Parathyroid adenoma (tissue), 2 donors: ENCODE results near the gene PGLYRP1.

ENCODE experiments used
- H2AFZ ChIP-seq: fragments of 300-600 bp; sonication (generic); one replicate; pipeline ENCODE4 v1.7.0; 2017; ENCODE audit warnings: antibody characterized with exemption, mild to moderate bottlenecking
- H3K27ac ChIP-seq: fragments of 300-600 bp; sonication (generic); one replicate; pipeline ENCODE4 v1.7.0; 2017
- H3K27me3 ChIP-seq: fragments of 300-600 bp; sonication (generic); one replicate; pipeline ENCODE4 v1.7.0; 2017; ENCODE audit warnings: low read length; ENCODE audit not compliant: control insufficient read depth, insufficient read depth
- H3K36me3 ChIP-seq: fragments of 300-600 bp; sonication (generic); one replicate; pipeline ENCODE4 v1.7.0; 2017; ENCODE audit warnings: low read length; ENCODE audit not compliant: control insufficient read depth, insufficient read depth
- H3K4me1 ChIP-seq: fragments of 300-600 bp; sonication (generic); one replicate; pipeline ENCODE4 v1.7.0; 2017; ENCODE audit warnings: control low read depth
- H3K4me2 ChIP-seq: fragments of 300-600 bp; sonication (generic); one replicate; pipeline ENCODE4 v1.7.0; 2017; ENCODE audit warnings: low read length
- H3K4me3 ChIP-seq: fragments of 300-600 bp; sonication (generic); one replicate; pipeline ENCODE4 v1.7.0; 2017; ENCODE audit warnings: low read depth, low read length
- H3K79me2 ChIP-seq: fragments of 300-600 bp; sonication (generic); one replicate; pipeline ENCODE4 v1.7.0; 2017; ENCODE audit warnings: control low read depth
- H3K9ac ChIP-seq: fragments of 300-600 bp; sonication (generic); one replicate; pipeline ENCODE4 v1.7.0; 2017; ENCODE audit warnings: mild to moderate bottlenecking
- H3K9me3 ChIP-seq: fragments of 300-600 bp; sonication (generic); one replicate; pipeline ENCODE4 v1.7.0; 2017; ENCODE audit warnings: low read length; ENCODE audit not compliant: control insufficient read depth
- TF ChIP-seq, protein P1 (sequence below): fragments of 300-600 bp; sonication (generic); IDR thresholded peaks from one replicate; pipeline ENCODE4 v1.7.0; 2017; ENCODE audit warnings: antibody characterized with exemption, mild to moderate bottlenecking
- donor health status: primary hyperparathyroidism.

Gene PGLYRP1

DNA sequence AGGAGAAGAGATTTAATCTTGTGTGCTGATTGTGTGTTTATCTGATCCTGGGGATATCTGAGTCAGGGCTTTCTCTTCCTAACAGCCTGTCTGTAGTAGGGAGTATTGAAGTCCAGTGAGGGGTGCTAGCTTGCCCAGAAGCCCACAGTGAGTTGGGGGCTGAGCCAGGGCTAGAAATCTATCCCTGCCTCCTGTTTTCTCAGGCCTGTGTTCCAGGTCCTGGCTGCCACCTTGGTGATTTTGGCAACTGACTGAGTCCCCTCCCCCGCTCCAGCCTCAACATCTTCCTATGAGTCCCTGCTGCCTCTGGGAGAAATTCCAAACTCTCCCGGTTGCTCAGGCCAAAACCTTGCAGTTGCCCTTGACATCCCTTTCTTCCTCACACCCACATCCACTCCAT is 41.5 kb downstream of the PGLYRP1 start:
- Histone ChIP-seq H2AFZ (no peak overlapping the region), H3K4me2 (no peak overlapping the region), H3K4me3 (no peak overlapping the region), H3K9ac (no peak overlapping the region), H3K27me3 (no peaks in the 10 kb centered on the region), H3K27ac (no peak overlapping the region), H3K4me1 (no peaks in the 10 kb centered on the region), H3K9me3 (no peaks in the 10 kb centered on the region), H3K79me2 (no peaks in the 10 kb centered on the region), H3K36me3 (no peaks in the 10 kb centered on the region)
- TF ChIP-seq, protein P1, sequence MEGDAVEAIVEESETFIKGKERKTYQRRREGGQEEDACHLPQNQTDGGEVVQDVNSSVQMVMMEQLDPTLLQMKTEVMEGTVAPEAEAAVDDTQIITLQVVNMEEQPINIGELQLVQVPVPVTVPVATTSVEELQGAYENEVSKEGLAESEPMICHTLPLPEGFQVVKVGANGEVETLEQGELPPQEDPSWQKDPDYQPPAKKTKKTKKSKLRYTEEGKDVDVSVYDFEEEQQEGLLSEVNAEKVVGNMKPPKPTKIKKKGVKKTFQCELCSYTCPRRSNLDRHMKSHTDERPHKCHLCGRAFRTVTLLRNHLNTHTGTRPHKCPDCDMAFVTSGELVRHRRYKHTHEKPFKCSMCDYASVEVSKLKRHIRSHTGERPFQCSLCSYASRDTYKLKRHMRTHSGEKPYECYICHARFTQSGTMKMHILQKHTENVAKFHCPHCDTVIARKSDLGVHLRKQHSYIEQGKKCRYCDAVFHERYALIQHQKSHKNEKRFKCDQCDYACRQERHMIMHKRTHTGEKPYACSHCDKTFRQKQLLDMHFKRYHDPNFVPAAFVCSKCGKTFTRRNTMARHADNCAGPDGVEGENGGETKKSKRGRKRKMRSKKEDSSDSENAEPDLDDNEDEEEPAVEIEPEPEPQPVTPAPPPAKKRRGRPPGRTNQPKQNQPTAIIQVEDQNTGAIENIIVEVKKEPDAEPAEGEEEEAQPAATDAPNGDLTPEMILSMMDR, result no peak

GRCh38 chr19:45978156-45978555 is 44.7 kb downstream of the PGLYRP1 start:
- Histone ChIP-seq H3K4me1 (no peaks in the 10 kb centered on the region), H3K9me3 (no peaks in the 10 kb centered on the region), H3K79me2 (no peaks in the 10 kb centered on the region), H3K4me2 (no peak overlapping the region), H3K9ac (no peak overlapping the region), H2AFZ (no peak overlapping the region), H3K27me3 (no peaks in the 10 kb centered on the region), H3K36me3 (no peaks in the 10 kb centered on the region), H3K27ac (no peak overlapping the region), H3K4me3 (no peak overlapping the region)
- TF ChIP-seq, protein P1, result no peak

GRCh38 chr19:45976178-45976577 is 46.7 kb downstream of the PGLYRP1 start:
- Histone ChIP-seq H3K4me3 (no peak overlapping the region), H3K9ac (no peak overlapping the region), H3K27ac (no peak overlapping the region), H3K27me3 (no peaks in the 10 kb centered on the region), H2AFZ (no peak overlapping the region), H3K79me2 (no peaks in the 10 kb centered on the region), H3K9me3 (no peaks in the 10 kb centered on the region), H3K4me1 (peaks cover 5% of the 10 kb centered on the region), H3K4me2 (no peak overlapping the region), H3K36me3 (no peaks in the 10 kb centered on the region)
- TF ChIP-seq, protein P1, result no peak

DNA sequence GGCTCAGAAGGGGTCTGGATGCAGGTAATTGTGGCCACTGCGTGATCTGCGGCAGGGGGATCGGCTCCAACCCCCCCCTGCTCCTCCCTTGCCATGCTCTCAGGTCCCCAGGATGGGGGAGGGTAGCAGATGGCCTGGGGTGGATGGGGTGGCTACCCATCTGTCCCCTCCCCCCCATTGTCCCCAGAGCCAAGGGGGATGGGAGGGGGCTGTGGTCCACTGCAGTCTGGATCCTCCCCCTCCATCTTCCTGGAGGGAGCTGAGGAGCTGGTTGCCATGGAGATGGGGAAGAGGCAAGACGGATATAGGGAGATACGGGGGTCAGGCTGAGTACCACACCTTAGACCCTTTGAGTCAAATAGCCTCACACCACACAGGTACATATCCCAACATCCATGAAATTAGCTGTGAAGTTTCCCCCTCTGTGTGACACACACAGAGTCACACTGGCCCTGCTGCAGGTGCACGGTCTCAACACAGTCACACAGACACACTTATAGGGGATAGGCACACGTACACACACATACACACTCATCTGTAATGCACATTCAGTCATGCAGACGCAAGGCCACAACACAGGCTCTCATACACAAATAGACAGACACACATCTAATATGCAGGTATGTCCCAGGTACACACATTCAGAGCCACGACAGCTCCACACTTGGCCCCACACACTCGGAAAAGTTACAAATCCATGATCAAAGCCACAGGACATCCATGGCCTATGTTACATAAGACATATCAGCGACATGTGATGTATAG is 47.4 kb downstream of the PGLYRP1 start:
- Histone ChIP-seq H2AFZ (no peak overlapping the region), H3K9me3 (no peaks in the 10 kb centered on the region), H3K36me3 (no peaks in the 10 kb centered on the region), H3K4me3 (no peak overlapping the region), H3K79me2 (no peaks in the 10 kb centered on the region), H3K4me2 (no peak overlapping the region), H3K27me3 (no peaks in the 10 kb centered on the region), H3K9ac (no peak overlapping the region), H3K27ac (no peak overlapping the region), H3K4me1 (peaks cover 5% of the 10 kb centered on the region)
- TF ChIP-seq, protein P1, result no peak
